GM19240 (cell line): ENCODE results near the gene TLNRD1.

Source experiments
- DNase-seq: peaks from one replicate; pipeline ENCODE4 v3.0.0; 2011; ENCODE audit warnings: low spot score; ENCODE audit not compliant: insufficient read length

TLNRD1 gene

GRCh38 chr15:80977627-80978036 lies 23.1 kb upstream of the TLNRD1 start:
- no peak for DNase-seq

GRCh38 chr15:80978685-80979329 lies 21.9 kb upstream of the TLNRD1 start:
- no peak for DNase-seq

GRCh38 chr15:80979538-80980200 lies 21.1 kb upstream of the TLNRD1 start:
- DNase-seq, result no peak

GRCh38 chr15:80982205-80982604 lies 18.5 kb upstream of the TLNRD1 start:
- DNase-seq, result no peak

GRCh38 chr15:80982839-80983238 lies 17.9 kb upstream of the TLNRD1 start:
- DNase-seq, result no peak

- DNase-seq, result no peak
Measured at GRCh38 chr15:80984856-80985255, 15.9 kb upstream of the TLNRD1 start.

GRCh38 chr15:80985981-80986380 lies 14.7 kb upstream of the TLNRD1 start:
- no peak for DNase-seq

- DNase-seq, result no peak
Measured at GRCh38 chr15:80986487-80986886, 14.2 kb upstream of the TLNRD1 start.

GRCh38 chr15:80988148-80988796 lies 12.5 kb upstream of the TLNRD1 start:
- no peak for DNase-seq

- DNase-seq, result no peak
Measured at GRCh38 chr15:80989081-80989517, 11.6 kb upstream of the TLNRD1 start.

- peak; percentile 87 for DNase-seq
Measured at GRCh38 chr15:80989518-80990478, 10.9 kb upstream of the TLNRD1 start, which contains the start of gene MESD. Gene MESD, minus strand, starts transcription at chr15:80989819. Its CDS starts 28 bp downstream, at chr15:80989791.

GRCh38 chr15:80990955-80991354 lies 9.8 kb upstream of the TLNRD1 start:
- DNase-seq, result no peak

- no peak for DNase-seq
Measured at GRCh38 chr15:80991421-80991820, 9.3 kb upstream of the TLNRD1 start.

GRCh38 chr15:80992006-80992405 lies 8.7 kb upstream of the TLNRD1 start:
- DNase-seq, result no peak

GRCh38 chr15:80992441-80992840 lies 8.3 kb upstream of the TLNRD1 start:
- no peak for DNase-seq

GRCh38 chr15:80996247-80996646 lies 4.5 kb upstream of the TLNRD1 start:
- no peak for DNase-seq

- DNase-seq, result no peak
Measured at GRCh38 chr15:80997692-80998091, 3.0 kb upstream of the TLNRD1 start.

GRCh38 chr15:80998251-80998650 lies 2.5 kb upstream of the TLNRD1 start:
- DNase-seq, result no peak

- no peak for DNase-seq
Measured at GRCh38 chr15:80999623-81000036, 1.1 kb upstream of the TLNRD1 start.

GRCh38 chr15:81000144-81000623 lies 539 bp upstream of the TLNRD1 start:
- no peak for DNase-seq
